ENCODE data around the gene RNF150. TPM values are rescaled to one million over a fixed set of nuclear protein-coding genes. Genes with fewer than 3 reads are reported as not detected.

RNF150 gene
- total and polyA plus RNA-seq, 4 donors = 0.27 to 1.4 (median 0.81) TPM

DNA sequence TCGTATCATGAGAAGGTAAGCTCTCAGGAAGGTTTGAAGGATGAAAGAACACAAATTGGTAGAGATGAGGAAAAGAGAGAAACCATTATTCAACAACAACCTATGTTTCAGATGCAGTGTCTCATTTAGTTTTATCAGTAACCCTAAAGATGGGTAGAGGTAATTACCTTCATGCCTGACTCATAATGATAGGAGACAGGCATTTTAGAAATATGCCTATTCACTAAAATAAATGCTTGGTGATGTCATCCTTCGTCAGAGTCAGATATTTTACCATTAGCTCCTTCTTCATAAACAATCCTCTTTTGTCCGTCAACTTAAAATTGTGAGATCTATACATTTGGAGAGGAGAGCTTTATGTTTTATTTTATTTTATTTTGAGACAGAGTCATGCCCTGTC is 21.5 kb upstream of the RNF150 start:
- TF ChIP-seq, protein P1, sequence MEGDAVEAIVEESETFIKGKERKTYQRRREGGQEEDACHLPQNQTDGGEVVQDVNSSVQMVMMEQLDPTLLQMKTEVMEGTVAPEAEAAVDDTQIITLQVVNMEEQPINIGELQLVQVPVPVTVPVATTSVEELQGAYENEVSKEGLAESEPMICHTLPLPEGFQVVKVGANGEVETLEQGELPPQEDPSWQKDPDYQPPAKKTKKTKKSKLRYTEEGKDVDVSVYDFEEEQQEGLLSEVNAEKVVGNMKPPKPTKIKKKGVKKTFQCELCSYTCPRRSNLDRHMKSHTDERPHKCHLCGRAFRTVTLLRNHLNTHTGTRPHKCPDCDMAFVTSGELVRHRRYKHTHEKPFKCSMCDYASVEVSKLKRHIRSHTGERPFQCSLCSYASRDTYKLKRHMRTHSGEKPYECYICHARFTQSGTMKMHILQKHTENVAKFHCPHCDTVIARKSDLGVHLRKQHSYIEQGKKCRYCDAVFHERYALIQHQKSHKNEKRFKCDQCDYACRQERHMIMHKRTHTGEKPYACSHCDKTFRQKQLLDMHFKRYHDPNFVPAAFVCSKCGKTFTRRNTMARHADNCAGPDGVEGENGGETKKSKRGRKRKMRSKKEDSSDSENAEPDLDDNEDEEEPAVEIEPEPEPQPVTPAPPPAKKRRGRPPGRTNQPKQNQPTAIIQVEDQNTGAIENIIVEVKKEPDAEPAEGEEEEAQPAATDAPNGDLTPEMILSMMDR (IDR thresholded peaks at IDR 0.05; ENCODE audit: low read depth, low read length, missing input control) = no peak
- TF ChIP-seq NR2F2 (IDR thresholded peaks at IDR 0.05) = no peak
- TF ChIP-seq RXRA (IDR thresholded peaks at IDR 0.05) = no peak
- no peak for TF ChIP-seq EGR1 (IDR thresholded peaks at IDR 0.05; ENCODE audit: low read depth in 2 of 2)
- TF ChIP-seq GABPA (IDR thresholded peaks at IDR 0.05 in 1 of 2, conservative IDR thresholded peaks at IDR 0.05 in 1 of 2) = no peak
- no peak for TF ChIP-seq TAF1 (conservative IDR thresholded peaks at IDR 0.05)
- no peak for TF ChIP-seq FOXA2 (IDR thresholded peaks at IDR 0.05)
- TF ChIP-seq, protein P2, sequence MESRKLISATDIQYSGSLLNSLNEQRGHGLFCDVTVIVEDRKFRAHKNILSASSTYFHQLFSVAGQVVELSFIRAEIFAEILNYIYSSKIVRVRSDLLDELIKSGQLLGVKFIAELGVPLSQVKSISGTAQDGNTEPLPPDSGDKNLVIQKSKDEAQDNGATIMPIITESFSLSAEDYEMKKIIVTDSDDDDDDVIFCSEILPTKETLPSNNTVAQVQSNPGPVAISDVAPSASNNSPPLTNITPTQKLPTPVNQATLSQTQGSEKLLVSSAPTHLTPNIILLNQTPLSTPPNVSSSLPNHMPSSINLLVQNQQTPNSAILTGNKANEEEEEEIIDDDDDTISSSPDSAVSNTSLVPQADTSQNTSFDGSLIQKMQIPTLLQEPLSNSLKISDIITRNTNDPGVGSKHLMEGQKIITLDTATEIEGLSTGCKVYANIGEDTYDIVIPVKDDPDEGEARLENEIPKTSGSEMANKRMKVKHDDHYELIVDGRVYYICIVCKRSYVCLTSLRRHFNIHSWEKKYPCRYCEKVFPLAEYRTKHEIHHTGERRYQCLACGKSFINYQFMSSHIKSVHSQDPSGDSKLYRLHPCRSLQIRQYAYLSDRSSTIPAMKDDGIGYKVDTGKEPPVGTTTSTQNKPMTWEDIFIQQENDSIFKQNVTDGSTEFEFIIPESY (IDR thresholded peaks at IDR 0.05) = no peak
- TF ChIP-seq FOXA1 (IDR thresholded peaks at IDR 0.05) = no peak
- no peak for TF ChIP-seq JUND (IDR thresholded peaks at IDR 0.05)
- no peak for TF ChIP-seq YY1 (IDR thresholded peaks at IDR 0.05)
- TF ChIP-seq HNF4A (conservative IDR thresholded peaks at IDR 0.05) = no peak
- TF ChIP-seq RAD21 (IDR thresholded peaks at IDR 0.05) = no peak
- TF ChIP-seq, protein P3, sequence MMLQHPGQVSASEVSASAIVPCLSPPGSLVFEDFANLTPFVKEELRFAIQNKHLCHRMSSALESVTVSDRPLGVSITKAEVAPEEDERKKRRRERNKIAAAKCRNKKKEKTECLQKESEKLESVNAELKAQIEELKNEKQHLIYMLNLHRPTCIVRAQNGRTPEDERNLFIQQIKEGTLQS (IDR thresholded peaks at IDR 0.05) = no peak
- no peak for TF ChIP-seq HNF4G (IDR thresholded peaks at IDR 0.05)
- TF ChIP-seq, protein P4, sequence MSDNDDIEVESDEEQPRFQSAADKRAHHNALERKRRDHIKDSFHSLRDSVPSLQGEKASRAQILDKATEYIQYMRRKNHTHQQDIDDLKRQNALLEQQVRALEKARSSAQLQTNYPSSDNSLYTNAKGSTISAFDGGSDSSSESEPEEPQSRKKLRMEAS (IDR thresholded peaks at IDR 0.05) = no peak
- no peak overlapping the region for H3K4me3 ChIP-seq (ENCODE audit: low read depth in 1 of 3, low read length in 3 of 3)
- WGBS = 94% methylated on average over 3 of the region's 3 CpGs
- H3K27me3 ChIP-seq (ENCODE audit: control insufficient read depth in 4 of 4, insufficient read depth in 4 of 4, low read length in 3 of 4) = no peaks in the 10 kb centered on the region
- no peak for DNase-seq (ENCODE audit: low spot score)
- no peaks in the 10 kb centered on the region for H3K9me3 ChIP-seq (ENCODE audit: control insufficient read depth in 4 of 4, low read length in 3 of 4)
- H3K9ac ChIP-seq (ENCODE audit: low read depth in 1 of 2, low read length in 2 of 2) = no peak overlapping the region
- H3K4me1 ChIP-seq (ENCODE audit: control insufficient read depth in 4 of 4, insufficient read depth in 4 of 4, low read length in 3 of 4) = peaks cover 0 to 2% (median 0%) of the 10 kb centered on the region in 4 donors
- no peak overlapping the region for H3K27ac ChIP-seq (ENCODE audit: low read depth in 1 of 2, low read length in 2 of 2)
- H3K36me3 ChIP-seq (ENCODE audit: control insufficient read depth in 4 of 4, insufficient read depth in 3 of 4, low read depth in 1 of 4, low read length in 3 of 4) = no peaks in the 10 kb centered on the region

DNA sequence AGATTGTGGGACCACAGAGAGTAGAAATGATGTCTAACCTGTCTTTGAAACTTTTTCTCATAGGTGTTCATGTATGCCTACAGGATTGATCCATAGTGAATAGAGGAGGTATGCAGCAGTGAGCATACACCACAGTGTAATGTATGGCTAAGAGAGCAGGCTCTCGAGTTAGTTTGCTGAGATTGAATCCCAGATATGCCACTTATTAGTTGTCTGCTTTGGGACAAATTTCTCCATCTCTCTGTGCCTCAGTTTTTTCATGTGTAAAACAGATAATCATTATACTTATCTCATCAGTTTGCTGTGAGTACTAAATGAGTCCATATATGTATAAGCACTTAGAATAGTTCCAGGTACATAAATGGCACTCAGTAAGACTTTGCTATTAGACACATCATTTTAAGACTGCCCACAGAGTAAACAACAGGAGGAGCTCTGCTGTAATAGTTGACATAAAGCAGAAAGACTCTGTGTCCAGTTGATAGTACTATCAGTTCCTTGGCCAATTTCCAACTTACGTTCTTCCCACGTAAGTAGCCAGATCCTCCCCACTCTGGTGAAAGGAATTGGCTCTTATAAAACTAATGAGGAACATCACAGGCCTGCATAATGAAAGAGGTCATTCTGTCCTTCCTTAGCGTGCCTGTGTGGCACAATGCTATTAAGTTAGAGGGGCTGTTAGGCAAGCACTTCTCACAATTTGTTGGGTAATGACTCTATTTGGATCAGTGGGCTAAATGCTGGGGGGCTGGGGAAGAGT is 20.7 kb upstream of the RNF150 start:
- 34% methylated on average over 4 of the region's 4 CpGs for WGBS
- Histone ChIP-seq H3K27ac (ENCODE audit: low read depth in 1 of 2, low read length in 2 of 2) (no peak overlapping the region), H3K36me3 (ENCODE audit: control insufficient read depth in 4 of 4, insufficient read depth in 3 of 4, low read depth in 1 of 4, low read length in 3 of 4) (no peaks in the 10 kb centered on the region), H3K9ac (ENCODE audit: low read depth in 1 of 2, low read length in 2 of 2) (no peak overlapping the region), H3K4me1 (ENCODE audit: control insufficient read depth in 4 of 4, insufficient read depth in 4 of 4, low read length in 3 of 4) (peaks cover 0 to 2% (median 0%) of the 10 kb centered on the region in 4 donors), H3K9me3 (ENCODE audit: control insufficient read depth in 4 of 4, low read length in 3 of 4) (no peaks in the 10 kb centered on the region), H3K4me3 (ENCODE audit: low read depth in 1 of 3, low read length in 3 of 3) (no peak overlapping the region), H3K27me3 (ENCODE audit: control insufficient read depth in 4 of 4, insufficient read depth in 4 of 4, low read length in 3 of 4) (no peaks in the 10 kb centered on the region)
- no peak for DNase-seq (ENCODE audit: low spot score)
- TF ChIP-seq, protein P1 (IDR thresholded peaks at IDR 0.05; ENCODE audit: low read depth, low read length, missing input control) = no peak
- TF ChIP-seq RAD21 (IDR thresholded peaks at IDR 0.05) (peak in 1 of 2 donors; percentile 25), HNF4A (conservative IDR thresholded peaks at IDR 0.05) (peak in 1 of 2 donors; percentile 30), HNF4G (IDR thresholded peaks at IDR 0.05) (no peak), FOXA1 (IDR thresholded peaks at IDR 0.05) (peak; percentile 23), TAF1 (conservative IDR thresholded peaks at IDR 0.05) (no peak), RXRA (IDR thresholded peaks at IDR 0.05) (peak; percentile 38 to 39), GABPA (IDR thresholded peaks at IDR 0.05 in 1 of 2, conservative IDR thresholded peaks at IDR 0.05 in 1 of 2) (no peak), JUND (IDR thresholded peaks at IDR 0.05) (peak; percentile 15 to 27), EGR1 (IDR thresholded peaks at IDR 0.05; ENCODE audit: low read depth in 2 of 2) (no peak), YY1 (IDR thresholded peaks at IDR 0.05) (no peak), SP1 (IDR thresholded peaks at IDR 0.05) (peak; percentile 67), NR2F2 (IDR thresholded peaks at IDR 0.05) (peak; percentile 60), FOXA2 (IDR thresholded peaks at IDR 0.05) (peak; percentile 79)
- TF ChIP-seq, protein P4 (IDR thresholded peaks at IDR 0.05) = no peak
- TF ChIP-seq, protein P5, sequence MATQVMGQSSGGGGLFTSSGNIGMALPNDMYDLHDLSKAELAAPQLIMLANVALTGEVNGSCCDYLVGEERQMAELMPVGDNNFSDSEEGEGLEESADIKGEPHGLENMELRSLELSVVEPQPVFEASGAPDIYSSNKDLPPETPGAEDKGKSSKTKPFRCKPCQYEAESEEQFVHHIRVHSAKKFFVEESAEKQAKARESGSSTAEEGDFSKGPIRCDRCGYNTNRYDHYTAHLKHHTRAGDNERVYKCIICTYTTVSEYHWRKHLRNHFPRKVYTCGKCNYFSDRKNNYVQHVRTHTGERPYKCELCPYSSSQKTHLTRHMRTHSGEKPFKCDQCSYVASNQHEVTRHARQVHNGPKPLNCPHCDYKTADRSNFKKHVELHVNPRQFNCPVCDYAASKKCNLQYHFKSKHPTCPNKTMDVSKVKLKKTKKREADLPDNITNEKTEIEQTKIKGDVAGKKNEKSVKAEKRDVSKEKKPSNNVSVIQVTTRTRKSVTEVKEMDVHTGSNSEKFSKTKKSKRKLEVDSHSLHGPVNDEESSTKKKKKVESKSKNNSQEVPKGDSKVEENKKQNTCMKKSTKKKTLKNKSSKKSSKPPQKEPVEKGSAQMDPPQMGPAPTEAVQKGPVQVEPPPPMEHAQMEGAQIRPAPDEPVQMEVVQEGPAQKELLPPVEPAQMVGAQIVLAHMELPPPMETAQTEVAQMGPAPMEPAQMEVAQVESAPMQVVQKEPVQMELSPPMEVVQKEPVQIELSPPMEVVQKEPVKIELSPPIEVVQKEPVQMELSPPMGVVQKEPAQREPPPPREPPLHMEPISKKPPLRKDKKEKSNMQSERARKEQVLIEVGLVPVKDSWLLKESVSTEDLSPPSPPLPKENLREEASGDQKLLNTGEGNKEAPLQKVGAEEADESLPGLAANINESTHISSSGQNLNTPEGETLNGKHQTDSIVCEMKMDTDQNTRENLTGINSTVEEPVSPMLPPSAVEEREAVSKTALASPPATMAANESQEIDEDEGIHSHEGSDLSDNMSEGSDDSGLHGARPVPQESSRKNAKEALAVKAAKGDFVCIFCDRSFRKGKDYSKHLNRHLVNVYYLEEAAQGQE (IDR thresholded peaks at IDR 0.05) = no peak
- TF ChIP-seq, protein P3 (IDR thresholded peaks at IDR 0.05) = no peak
